ENCODE measurements around the gene SLC6A18.

GRCh38 chr5:1211701-1212100 is 13.5 kb upstream of the SLC6A18 start:
- TF ChIP-seq CTCF (IDR thresholded peaks at IDR 0.05; ENCODE audit: low read depth, low read length, poor library complexity, severe bottlenecking) (no peak), EZH2phosphoT487 (IDR thresholded peaks at IDR 0.05; ENCODE audit: borderline replicate concordance, low read length) (no peak)
